CD4-positive, alpha-beta T cell (primary cell): ENCODE data around the gene ZNF30. TPM values are rescaled to one million over a fixed set of nuclear protein-coding genes. Genes with fewer than 3 reads are reported as not detected.

Source experiments
- ATAC-seq: fragments of 200-7000 bp; cut with Tn5 transposase; one replicate; pipeline ENCODE4 v1.10.0; 2022; ENCODE audit warnings: mild to moderate bottlenecking; ENCODE audit not compliant: poor library complexity
- CTCF ChIA-PET: fragments of 350-600 bp; sonication (Branson Sonifier 250); formaldehyde crosslinking; loops from one replicate; lab custom pipeline; 2021; ENCODE audit warnings: antibody characterized with exemption, inconsistent platforms; lab: Charles Lee
- POLR2A ChIA-PET: fragments of 350-600 bp; sonication (Branson Sonifier 250); formaldehyde crosslinking; loops from one replicate; lab custom pipeline; 2021; ENCODE audit warnings: antibody characterized with exemption, inconsistent platforms; lab: Charles Lee
- DNase-seq, 14 experiments: peaks; one replicate each; pipeline ENCODE4 v3.0.0-alpha.2; 2013 to 2020; ENCODE audit warnings: mixed read lengths in 2 of 14
- H3K27ac ChIP-seq, 2 donors: one replicate each; pipeline versions ENCODE4 v1.5.1 to v1.7.0; 2013; ENCODE audit warnings: low read length in 2 of 2, low read depth in 1 of 2, mild to moderate bottlenecking in 1 of 2
- H3K27me3 ChIP-seq, 2 experiments: 1 replicate in 1 of 2; 2 replicates in 1 of 2; pipeline versions ENCODE4 v1.6.1 to v1.7.0; 2013; ENCODE audit warnings: low read length in 2 of 2, control low read depth in 1 of 2, mild to moderate bottlenecking in 1 of 2, moderate library complexity in 1 of 2; ENCODE audit not compliant: insufficient read depth in 2 of 2, control insufficient read depth in 1 of 2
- H3K36me3 ChIP-seq: one replicate; pipeline ENCODE4 v1.6.1; 2013; ENCODE audit warnings: low read length, control low read depth; ENCODE audit not compliant: insufficient read depth
- H3K4me1 ChIP-seq: one replicate; pipeline ENCODE4 v1.6.1; 2013; ENCODE audit warnings: low read length, control low read depth; ENCODE audit not compliant: insufficient read depth
- H3K4me3 ChIP-seq: one replicate; pipeline ENCODE4 v1.5.1; 2013; ENCODE audit warnings: mild to moderate bottlenecking, low read length, moderate library complexity
- H3K9me3 ChIP-seq, 2 experiments: 1 replicate in 1 of 2; 2 replicates in 1 of 2; pipeline versions ENCODE4 v1.6.1 to v1.7.0; 2013; ENCODE audit warnings: low read length in 2 of 2, mild to moderate bottlenecking in 2 of 2, control low read depth in 1 of 2, moderate library complexity in 1 of 2; ENCODE audit not compliant: control insufficient read depth in 1 of 2, insufficient read depth in 1 of 2
- H3K27ac Mint-ChIP-seq: one replicate; pipeline ENCODE4 v1.8.0; 2020; ENCODE audit warnings: mixed read lengths
- H3K27me3 Mint-ChIP-seq: one replicate; pipeline ENCODE4 v1.8.0; 2021; ENCODE audit warnings: mixed read lengths
- H3K36me3 Mint-ChIP-seq: one replicate; pipeline ENCODE4 v1.8.0; 2021; ENCODE audit warnings: low read depth, mixed read lengths
- H3K4me1 Mint-ChIP-seq: one replicate; pipeline ENCODE4 v1.8.0; 2021; ENCODE audit warnings: low read depth, mixed read lengths
- H3K4me3 Mint-ChIP-seq: one replicate; pipeline ENCODE4 v1.8.0; 2020; ENCODE audit warnings: mild to moderate bottlenecking, mixed read lengths
- H3K9me3 Mint-ChIP-seq: one replicate; pipeline ENCODE4 v1.8.0; 2020; ENCODE audit warnings: mixed read lengths
- CTCF ChIP-seq: fragments of 200-600 bp; IDR thresholded peaks from one replicate; pipeline ENCODE4 v1.8.0; 2022; ENCODE audit warnings: antibody characterized with exemption, mild to moderate bottlenecking
- intact Hi-C, 2 experiments: fragments of 100-400 bp; cut with DNase I in 1 of 2; cut with micrococcal nuclease in 1 of 2; formaldehyde crosslinking; loops; one replicate each; pipeline versions ENCODE4 v1.15.1 to v1.9.0; 2023 to 2025; cut with DNase I, micrococcal nuclease
- total RNA-seq, 174 experiments: library from RNA in 2 of 174; stranded (reverse) in 2 of 174; gene quantifications; one replicate each; pipeline ENCODE4 v1.2.3 and lab custom pipeline; 2021 to 2026

The ZNF30 gene
- total RNA-seq, 2 experiments from 2014 or later: 0.84 to 1.1 TPM

DNA sequence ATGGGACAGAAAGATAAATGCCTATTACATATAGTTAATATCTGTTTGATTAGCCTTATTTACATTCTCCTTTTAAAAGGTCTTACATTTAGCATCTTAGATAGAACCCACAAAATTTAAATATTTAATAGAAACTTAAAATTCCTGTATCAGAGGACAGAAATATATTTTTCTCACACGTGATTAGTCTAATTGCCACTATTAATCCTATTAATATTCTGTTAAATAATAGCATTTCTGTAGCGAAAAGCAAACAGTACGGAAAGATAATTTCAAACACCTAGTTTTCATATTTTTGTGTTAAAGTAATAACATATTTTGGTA lies 380 bp upstream of the ZNF30 start:
- no peaks in the 10 kb centered on the region for H3K36me3 ChIP-seq
- H3K27me3 ChIP-seq: peaks cover 0 to 7% of the 10 kb centered on the region in 2 experiments
- ATAC-seq (no peak), DNase-seq (no peak)
- no peak for TF ChIP-seq CTCF
- H3K9me3 ChIP-seq: peaks cover 0 to 10% of the 10 kb centered on the region in 2 experiments
- peak overlapping the region; percentile 89 for H3K4me3 ChIP-seq
- Mint-ChIP-seq H3K36me3 (peaks cover 28% of the 10 kb centered on the region), H3K9me3 (no peaks in the 10 kb centered on the region), H3K27ac (peak overlapping the region; percentile 71), H3K4me3 (peak overlapping the region; percentile 91), H3K4me1 (peaks cover 28% of the 10 kb centered on the region), H3K27me3 (peaks cover 9% of the 10 kb centered on the region)
- POLR2A ChIA-PET: interaction anchor here (0.8 to 1.8 kb wide), 13 partner anchors 36 to 722 kb away, joined by 3 to 12 read pairs (median 4); partner anchors contain the start of genes COX6B1, GRAMD1A, ZNF181 and ZNF302
- intact Hi-C loops: loop anchor here in 1 of 2 experiments (5.0 kb wide), 1 partner anchor 89 kb away; no protein-coding TSS in a partner anchor
- CTCF ChIA-PET: no interaction called here
- peaks cover 13% of the 10 kb centered on the region for H3K4me1 ChIP-seq
- H3K27ac ChIP-seq: no peak overlapping the region

GRCh38 chr19:34932494-34932893 lies 5.8 kb downstream of the ZNF30 start:
- ChIA-PET POLR2A (no interaction called here), CTCF (no interaction called here)
- DNase-seq (no peak), ATAC-seq (no peak)
- no peaks in the 10 kb centered on the region for H3K27me3 ChIP-seq
- peaks cover 5% of the 10 kb centered on the region for H3K4me1 ChIP-seq
- TF ChIP-seq CTCF: no peak
- Mint-ChIP-seq H3K9me3 (peaks cover 7% of the 10 kb centered on the region), H3K27ac (no peak overlapping the region), H3K36me3 (peaks cover 77% of the 10 kb centered on the region), H3K27me3 (no peaks in the 10 kb centered on the region), H3K4me3 (no peak overlapping the region), H3K4me1 (peaks cover 16% of the 10 kb centered on the region)
- intact Hi-C loops: no loop called here
- no peak overlapping the region for H3K27ac ChIP-seq
- H3K36me3 ChIP-seq: peaks cover 38% of the 10 kb centered on the region
- no peak overlapping the region for H3K4me3 ChIP-seq
- H3K9me3 ChIP-seq: peaks cover 0 to 7% of the 10 kb centered on the region in 2 experiments

- Mint-ChIP-seq H3K4me1 (no peaks in the 10 kb centered on the region), H3K27ac (no peak overlapping the region), H3K4me3 (no peak overlapping the region), H3K9me3 (peaks cover 9% of the 10 kb centered on the region), H3K27me3 (no peaks in the 10 kb centered on the region), H3K36me3 (peaks cover 83% of the 10 kb centered on the region)
- Histone ChIP-seq H3K27ac (no peak overlapping the region), H3K4me1 (no peaks in the 10 kb centered on the region), H3K4me3 (no peak overlapping the region), H3K9me3 (peaks cover 5 to 17% of the 10 kb centered on the region in 2 experiments), H3K27me3 (no peaks in the 10 kb centered on the region), H3K36me3 (peaks cover 42% of the 10 kb centered on the region)
- ChIA-PET POLR2A (no interaction called here), CTCF (no interaction called here)
- intact Hi-C loops: no loop called here
- no peak for TF ChIP-seq CTCF
- no peak for ATAC-seq
- no peak for DNase-seq
Observed at GRCh38 chr19:34936184-34936583, 9.5 kb downstream of the ZNF30 start.
